CD4-positive, alpha-beta memory T cell (primary cell): ENCODE results near the gene MPRIP. TPM values are rescaled to one million over a fixed set of nuclear protein-coding genes. Genes with fewer than 3 reads are reported as not detected.

Experiments used
- CTCF ChIA-PET: fragments of 350-600 bp; sonication (Branson Sonifier 250); formaldehyde crosslinking; loops from one replicate; lab custom pipeline; 2021; ENCODE audit warnings: inconsistent platforms; ENCODE audit not compliant: partially characterized antibody; lab: Charles Lee
- POLR2A ChIA-PET: fragments of 350-600 bp; sonication (Branson Sonifier 250); formaldehyde crosslinking; loops from one replicate; lab custom pipeline; 2021; ENCODE audit not compliant: partially characterized antibody; lab: Charles Lee
- DNase-seq, 5 donors: peaks; one replicate each; pipeline versions ENCODE4 v3.0.0 to v3.0.0-alpha.2; 2020 to 2022; ENCODE audit warnings: mixed read lengths in 1 of 5
- H3K27ac ChIP-seq: one replicate; pipeline ENCODE4 v1.7.0; 2013; ENCODE audit warnings: low read depth, low read length
- H3K27me3 ChIP-seq: 2 replicates; pipeline ENCODE4 v1.7.0; 2013; ENCODE audit warnings: mild to moderate bottlenecking, low read length, moderate library complexity; ENCODE audit not compliant: insufficient read depth
- H3K36me3 ChIP-seq: 2 replicates; pipeline ENCODE4 v1.7.0; 2013; ENCODE audit warnings: mild to moderate bottlenecking, low read length, moderate library complexity; ENCODE audit not compliant: insufficient read depth
- H3K4me1 ChIP-seq: 2 replicates; pipeline ENCODE4 v1.7.0; 2013; ENCODE audit warnings: mild to moderate bottlenecking, low read length, moderate library complexity; ENCODE audit not compliant: insufficient read depth
- H3K4me3 ChIP-seq, 2 donors: one replicate each; pipeline ENCODE4 v1.7.0; 2013; ENCODE audit warnings: low read length in 2 of 2, mild to moderate bottlenecking in 1 of 2
- H3K9me3 ChIP-seq, 2 donors: one replicate each; pipeline ENCODE4 v1.7.0; 2013; ENCODE audit warnings: low read length in 2 of 2, control low read depth in 1 of 2; ENCODE audit not compliant: control insufficient read depth in 1 of 2
- H3K27ac Mint-ChIP-seq, 7 donors: one replicate each; pipeline ENCODE4 v1.8.0; 2020 to 2021; ENCODE audit warnings: mixed read lengths in 7 of 7, mild to moderate bottlenecking in 6 of 7, inconsistent platforms in 3 of 7, moderate library complexity in 3 of 7
- H3K27me3 Mint-ChIP-seq, 2 donors: one replicate each; pipeline ENCODE4 v1.8.0; 2020 to 2021; ENCODE audit warnings: mixed read lengths in 2 of 2
- H3K36me3 Mint-ChIP-seq, 2 donors: one replicate each; pipeline ENCODE4 v1.8.0; 2020 to 2021; ENCODE audit warnings: mixed read lengths in 2 of 2, inconsistent platforms in 1 of 2, mild to moderate bottlenecking in 1 of 2
- H3K4me1 Mint-ChIP-seq, 4 donors: one replicate each; pipeline ENCODE4 v1.8.0; 2020 to 2021; ENCODE audit warnings: mixed read lengths in 4 of 4, mild to moderate bottlenecking in 1 of 4
- H3K4me3 Mint-ChIP-seq, 8 donors: one replicate each; pipeline ENCODE4 v1.8.0; 2020 to 2021; ENCODE audit warnings: mixed read lengths in 8 of 8, mild to moderate bottlenecking in 7 of 8, moderate library complexity in 6 of 8, inconsistent platforms in 3 of 8
- H3K9me3 Mint-ChIP-seq, 8 donors: one replicate each; pipeline ENCODE4 v1.8.0; 2020 to 2021; ENCODE audit warnings: mixed read lengths in 8 of 8, mild to moderate bottlenecking in 5 of 8, inconsistent platforms in 3 of 8, moderate library complexity in 1 of 8
- intact Hi-C: fragments of 100-400 bp; cut with micrococcal nuclease; formaldehyde crosslinking; loops from one replicate; pipeline ENCODE4 v1.15.1; 2023
- polyA plus RNA-seq, 2 donors: library from polyadenylated mRNA; unstranded; fragments of 300-500 nt; fragmentation: Illumina TruSeq; gene quantifications; one replicate each; pipeline ENCODE4 v1.2.3, GENCODE V29; 2021
- total RNA-seq, 2 experiments: library from RNA; stranded (reverse); gene quantifications; one replicate each; pipeline ENCODE4 v1.2.3, GENCODE V29; 2021

The MPRIP gene
- total and polyA plus RNA-seq, 4 experiments from 2014 or later, result 48.4 to 255 (median 152) TPM

DNA sequence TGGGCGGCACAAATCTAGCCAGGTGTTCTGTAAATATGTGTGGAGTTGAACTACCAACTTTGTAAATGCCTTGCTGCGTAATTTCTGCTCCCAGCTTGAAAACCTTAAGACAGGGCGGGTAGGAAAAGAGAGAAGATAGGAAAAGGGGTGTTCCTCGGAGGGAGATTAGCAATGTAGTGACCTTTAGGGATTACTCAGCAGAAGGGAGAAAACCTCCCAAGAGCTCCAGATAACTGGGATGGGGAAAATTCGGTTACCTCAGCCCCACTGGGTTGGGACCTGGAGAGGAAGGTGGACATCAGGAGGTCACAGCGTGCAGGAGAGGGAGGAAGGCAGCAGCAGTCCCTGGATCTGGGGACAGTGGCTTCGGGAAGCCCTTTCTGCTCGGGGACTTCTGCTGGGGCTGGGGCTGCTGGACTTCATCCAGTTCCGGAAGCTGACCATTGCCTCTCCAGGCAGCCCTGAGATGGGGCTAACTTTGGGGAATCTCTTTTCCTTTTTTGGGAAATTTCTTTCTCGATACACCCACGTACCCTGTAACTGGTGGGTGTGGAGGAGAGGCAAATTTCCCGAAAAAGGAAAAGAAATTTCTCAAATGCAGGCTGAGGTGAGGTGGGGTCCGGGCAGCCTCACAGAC lies 39.2 kb downstream of the MPRIP start:
- Histone ChIP-seq H3K36me3 (peaks cover 28% of the 10 kb centered on the region), H3K27me3 (no peaks in the 10 kb centered on the region), H3K9me3 (no peaks in the 10 kb centered on the region), H3K27ac (no peak overlapping the region), H3K4me1 (peaks cover 5% of the 10 kb centered on the region), H3K4me3 (no peak overlapping the region)
- Mint-ChIP-seq H3K27ac (peak overlapping the region in 1 of 7 donors; percentile 8), H3K36me3 (peaks cover 32 to 56% of the 10 kb centered on the region in 2 donors), H3K4me3 (no peak overlapping the region), H3K4me1 (peaks cover 11 to 21% (median 15%) of the 10 kb centered on the region in 4 donors), H3K27me3 (no peaks in the 10 kb centered on the region), H3K9me3 (no peaks in the 10 kb centered on the region)
- no peak for DNase-seq
- intact Hi-C loops, result no loop called here
- CTCF ChIA-PET, result no interaction called here
- POLR2A ChIA-PET, result interaction anchor here (1.2 kb wide), 1 partner anchor 36 kb away, joined by 3 read pairs; no protein-coding TSS in a partner anchor

DNA sequence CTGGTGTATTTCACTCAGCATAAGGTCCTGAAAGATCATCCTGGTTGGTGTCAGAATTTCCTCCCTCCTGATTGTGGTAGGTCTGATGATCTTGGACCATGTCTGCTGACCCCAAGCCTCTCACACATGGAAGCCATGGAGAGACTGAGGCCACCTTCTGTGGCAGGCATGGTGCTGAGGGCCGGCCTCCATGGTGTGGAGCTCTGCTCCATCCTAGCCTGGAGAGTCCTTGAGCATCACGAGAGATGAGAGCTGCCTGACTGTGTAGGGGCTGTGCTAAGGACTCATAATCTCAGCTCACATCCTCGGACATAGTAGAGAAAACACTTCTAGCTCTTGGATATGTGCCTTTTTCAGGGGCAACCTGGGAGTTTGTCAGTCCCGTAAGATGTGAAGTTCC lies 40.6 kb downstream of the MPRIP start:
- no peak overlapping the region for H3K27ac ChIP-seq
- Mint-ChIP-seq H3K4me3 (no peak overlapping the region), H3K27me3 (no peaks in the 10 kb centered on the region), H3K27ac (peak overlapping the region in 2 of 7 donors; percentile 37 to 74), H3K4me1 (peaks cover 19 to 33% (median 23%) of the 10 kb centered on the region in 4 donors), H3K9me3 (no peaks in the 10 kb centered on the region), H3K36me3 (peaks cover 29 to 47% of the 10 kb centered on the region in 2 donors)
- peaks cover 26% of the 10 kb centered on the region for H3K36me3 ChIP-seq
- POLR2A ChIA-PET, result no interaction called here
- no peak for DNase-seq
- H3K4me1 ChIP-seq, result peaks cover 15% of the 10 kb centered on the region
- CTCF ChIA-PET, result no interaction called here
- no peak overlapping the region for H3K4me3 ChIP-seq
- H3K9me3 ChIP-seq, result no peaks in the 10 kb centered on the region
- intact Hi-C loops, result no loop called here
- H3K27me3 ChIP-seq, result no peaks in the 10 kb centered on the region

GRCh38 chr17:17084317-17084835 lies 42.1 kb downstream of the MPRIP start:
- Histone ChIP-seq H3K36me3 (peaks cover 14% of the 10 kb centered on the region), H3K27ac (no peak overlapping the region), H3K9me3 (no peaks in the 10 kb centered on the region), H3K4me1 (peaks cover 30% of the 10 kb centered on the region), H3K27me3 (no peaks in the 10 kb centered on the region), H3K4me3 (no peak overlapping the region)
- intact Hi-C loops, result no loop called here
- H3K4me1 Mint-ChIP-seq, result peaks cover 29 to 39% (median 33%) of the 10 kb centered on the region in 4 donors
- no peaks in the 10 kb centered on the region for H3K9me3 Mint-ChIP-seq
- H3K27ac Mint-ChIP-seq, result peak overlapping the region in 2 of 7 donors; percentile 8 to 41
- no peak overlapping the region for H3K4me3 Mint-ChIP-seq
- H3K36me3 Mint-ChIP-seq, result peaks cover 23 to 45% of the 10 kb centered on the region in 2 donors
- DNase-seq, result no peak
- no peaks in the 10 kb centered on the region for H3K27me3 Mint-ChIP-seq
- CTCF ChIA-PET, result no interaction called here
- POLR2A ChIA-PET, result no interaction called here

GRCh38 chr17:17084941-17085340 lies 42.7 kb downstream of the MPRIP start:
- peaks cover 30% of the 10 kb centered on the region for H3K4me1 ChIP-seq
- no peaks in the 10 kb centered on the region for H3K9me3 ChIP-seq
- CTCF ChIA-PET, result no interaction called here
- POLR2A ChIA-PET, result no interaction called here
- no peak for DNase-seq
- H3K4me3 ChIP-seq, result no peak overlapping the region
- intact Hi-C loops, result no loop called here
- H3K4me3 Mint-ChIP-seq, result no peak overlapping the region
- H3K27me3 ChIP-seq, result no peaks in the 10 kb centered on the region
- no peak overlapping the region for H3K27ac ChIP-seq
- peaks cover 23 to 49% of the 10 kb centered on the region in 2 donors for H3K36me3 Mint-ChIP-seq
- H3K27me3 Mint-ChIP-seq, result no peaks in the 10 kb centered on the region
- no peaks in the 10 kb centered on the region for H3K9me3 Mint-ChIP-seq
- peaks cover 13% of the 10 kb centered on the region for H3K36me3 ChIP-seq
- H3K4me1 Mint-ChIP-seq, result peaks cover 31 to 45% (median 36%) of the 10 kb centered on the region in 4 donors
- peak overlapping the region in 2 of 7 donors; percentile 17 to 46 for H3K27ac Mint-ChIP-seq

DNA sequence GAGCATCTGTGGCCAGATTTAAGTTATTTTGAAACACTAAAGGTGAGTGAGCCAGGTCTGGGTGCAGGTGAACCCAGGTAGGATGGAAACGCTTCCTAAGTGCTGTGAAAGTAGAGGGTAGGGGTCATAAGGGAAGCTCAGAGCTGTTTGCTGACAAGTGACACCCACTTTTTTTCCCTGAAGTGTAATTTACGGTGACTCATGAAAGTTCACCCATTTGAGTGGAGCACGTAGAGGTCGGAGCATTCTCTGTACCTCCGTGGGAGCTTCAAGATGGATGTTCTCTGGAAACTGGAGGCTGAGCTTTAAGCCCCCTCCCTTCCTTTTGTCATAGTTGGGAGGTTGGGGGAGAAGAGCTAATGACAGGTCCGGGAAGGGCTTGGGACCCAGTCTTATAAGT lies 44.3 kb downstream of the MPRIP start:
- H3K4me3 ChIP-seq, result no peak overlapping the region
- H3K27ac ChIP-seq, result no peak overlapping the region
- peaks cover 20 to 50% of the 10 kb centered on the region in 2 donors for H3K36me3 Mint-ChIP-seq
- no peak for DNase-seq
- no peak overlapping the region for H3K4me3 Mint-ChIP-seq
- peaks cover 29 to 54% (median 36%) of the 10 kb centered on the region in 4 donors for H3K4me1 Mint-ChIP-seq
- ChIA-PET POLR2A (interaction anchor here (1.0 kb wide), 1 partner anchor 70 kb away, joined by 4 read pairs; no protein-coding TSS in a partner anchor), CTCF (interaction anchor here (1.2 kb wide), 1 partner anchor 34 kb away, joined by 3 read pairs; no protein-coding TSS in a partner anchor)
- peaks cover 30% of the 10 kb centered on the region for H3K4me1 ChIP-seq
- no peaks in the 10 kb centered on the region for H3K27me3 Mint-ChIP-seq
- H3K9me3 ChIP-seq, result no peaks in the 10 kb centered on the region
- no peaks in the 10 kb centered on the region for H3K27me3 ChIP-seq
- H3K27ac Mint-ChIP-seq, result peak overlapping the region in 5 of 7 donors; percentile 9 to 58 (median 25)
- H3K9me3 Mint-ChIP-seq, result no peaks in the 10 kb centered on the region
- peaks cover 8% of the 10 kb centered on the region for H3K36me3 ChIP-seq
- intact Hi-C loops, result no loop called here

- H3K27ac ChIP-seq, result no peak overlapping the region
- H3K4me3 ChIP-seq, result no peak overlapping the region
- no peaks in the 10 kb centered on the region for H3K27me3 ChIP-seq
- no peaks in the 10 kb centered on the region for H3K9me3 ChIP-seq
- H3K36me3 ChIP-seq, result peaks cover 4% of the 10 kb centered on the region
- no peaks in the 10 kb centered on the region for H3K27me3 Mint-ChIP-seq
- H3K27ac Mint-ChIP-seq, result peak overlapping the region in 6 of 7 donors; percentile 36 to 86 (median 56)
- peaks cover 33 to 62% (median 40%) of the 10 kb centered on the region in 4 donors for H3K4me1 Mint-ChIP-seq
- ChIA-PET CTCF (interaction anchor here (1.5 kb wide), 1 partner anchor 33 kb away, joined by 3 read pairs; no protein-coding TSS in a partner anchor), POLR2A (no interaction called here)
- no peak for DNase-seq
- peaks cover 30% of the 10 kb centered on the region for H3K4me1 ChIP-seq
- H3K9me3 Mint-ChIP-seq, result no peaks in the 10 kb centered on the region
- intact Hi-C loops, result no loop called here
- H3K4me3 Mint-ChIP-seq, result peak overlapping the region in 1 of 8 donors; percentile 66
- H3K36me3 Mint-ChIP-seq, result peaks cover 19 to 50% of the 10 kb centered on the region in 2 donors
Observed at GRCh38 chr17:17087424-17088015, 45.3 kb downstream of the MPRIP start.

DNA sequence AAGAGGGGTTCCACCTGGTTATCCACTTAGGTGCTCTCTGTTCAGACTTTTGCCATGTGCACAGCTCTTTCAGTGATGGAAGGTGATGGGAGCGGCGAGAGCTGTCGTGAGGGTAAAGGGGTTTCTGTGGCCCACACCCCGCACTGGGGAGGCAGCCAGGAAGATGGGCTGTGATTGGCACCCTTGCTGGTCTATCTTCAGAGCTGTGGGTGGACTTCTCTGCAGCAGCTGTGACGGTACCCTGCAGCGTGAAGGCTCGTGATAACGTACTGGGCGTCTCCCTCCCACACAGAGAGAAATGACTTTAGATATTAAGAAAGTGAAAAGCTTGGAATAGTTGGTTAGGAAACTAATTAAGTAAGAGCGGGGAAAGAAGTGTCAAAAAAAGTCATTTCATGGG lies 45.8 kb downstream of the MPRIP start:
- Mint-ChIP-seq H3K36me3 (peaks cover 13 to 45% of the 10 kb centered on the region in 2 donors), H3K4me3 (no peak overlapping the region)
- H3K36me3 ChIP-seq, result peaks cover 4% of the 10 kb centered on the region

More for the DNA sequence above, 45.8 kb downstream of the MPRIP start:
- Histone ChIP-seq H3K27ac (no peak overlapping the region), H3K27me3 (no peaks in the 10 kb centered on the region), H3K9me3 (no peaks in the 10 kb centered on the region), H3K4me3 (no peak overlapping the region), H3K4me1 (peaks cover 30% of the 10 kb centered on the region)
- Mint-ChIP-seq H3K4me1 (peaks cover 33 to 63% (median 43%) of the 10 kb centered on the region in 4 donors), H3K9me3 (no peaks in the 10 kb centered on the region), H3K27ac (peak overlapping the region; percentile 15 to 83 (median 61)), H3K27me3 (no peaks in the 10 kb centered on the region)
- intact Hi-C loops, result no loop called here
- POLR2A ChIA-PET, result interaction anchor here (0.9 kb wide), 1 partner anchor 22 kb away, joined by 3 read pairs; no protein-coding TSS in a partner anchor
- DNase-seq, result no peak
- CTCF ChIA-PET, result interaction anchor here (0.9 to 1.5 kb wide), 2 partner anchors 32 to 54 kb away, joined by 3 read pairs; no protein-coding TSS in a partner anchor
